ENCODE results near the gene ZNF92. TPM values are rescaled to one million over a fixed set of nuclear protein-coding genes. Genes with fewer than 3 reads are reported as not detected.
"Not testable (repeated sequence)": the region's sequence is repeated elsewhere in the genome, so short reads cannot be mapped to it uniquely, and the experiment has no call there.

Gene ZNF92
- polyA plus RNA-seq, 1 of the 3 experiments (the other 2 are of a cell fraction), result 1.6 TPM

DNA sequence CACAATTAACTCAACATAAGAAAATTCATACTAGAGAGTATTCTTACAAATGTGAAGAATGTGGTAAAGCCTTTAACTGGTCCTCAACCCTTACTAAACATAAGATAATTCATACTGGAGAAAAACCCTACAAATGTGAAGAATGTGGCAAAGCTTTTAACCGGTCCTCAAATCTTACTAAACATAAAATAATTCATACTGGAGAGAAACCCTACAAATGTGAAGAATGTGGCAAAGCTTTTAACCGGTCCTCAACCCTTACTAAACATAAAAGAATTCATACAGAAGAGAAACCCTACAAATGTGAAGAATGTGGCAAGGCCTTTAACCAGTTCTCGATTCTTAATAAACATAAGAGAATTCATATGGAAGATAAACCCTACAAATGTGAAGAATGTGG is 25.0 kb downstream of the ZNF92 start:
- H3K4me3 ChIP-seq (ENCODE audit: low read depth in 2 of 2, low read length in 1 of 2); H3K4me2 ChIP-seq; H3F3A ChIP-seq (replicated peaks; ENCODE audit: insufficient read depth); H3K4me1 ChIP-seq (ENCODE audit: control insufficient read depth in 1 of 2, insufficient read depth in 2 of 2, low read depth in 1 of 2, low read length in 1 of 2); H4K20me1 ChIP-seq (ENCODE audit: insufficient read depth); H3K27me3 ChIP-seq (ENCODE audit: insufficient read depth); DNase-seq; CTCF ChIA-PET; H3K9me2 ChIP-seq; H3K9ac ChIP-seq; POLR2A ChIA-PET; H2AFZ ChIP-seq (ENCODE audit: low read depth); H3K27ac ChIP-seq (ENCODE audit: low read depth in 2 of 2, low read length in 1 of 2): not testable (repeated sequence)
- 89% methylated on average over 3 of the region's 3 CpGs for WGBS (ENCODE audit: low lambda C conversion rate)
- peaks cover 11% of the 10 kb centered on the region for H3K9me3 ChIP-seq
- peaks cover 36 to 77% of the 10 kb centered on the region in 2 experiments for H3K36me3 ChIP-seq (replicated peaks in 1 of 2; ENCODE audit: control insufficient read depth in 1 of 2, insufficient read depth in 2 of 2, low read length in 1 of 2)
- H3K79me2 ChIP-seq (ENCODE audit: insufficient read depth), result peaks cover 45% of the 10 kb centered on the region

- H2AFZ ChIP-seq (ENCODE audit: low read depth); H4K20me1 ChIP-seq (ENCODE audit: insufficient read depth); H3K4me3 ChIP-seq (ENCODE audit: low read depth in 2 of 2, low read length in 1 of 2); CTCF ChIA-PET; H3K27me3 ChIP-seq (ENCODE audit: insufficient read depth); H3K27ac ChIP-seq (ENCODE audit: low read depth in 2 of 2, low read length in 1 of 2); H3K4me2 ChIP-seq; H3K4me1 ChIP-seq (ENCODE audit: control insufficient read depth in 1 of 2, insufficient read depth in 2 of 2, low read depth in 1 of 2, low read length in 1 of 2); POLR2A ChIA-PET; DNase-seq; H3K9ac ChIP-seq; H3K9me2 ChIP-seq; H3F3A ChIP-seq (replicated peaks; ENCODE audit: insufficient read depth): not testable (repeated sequence)
- WGBS (ENCODE audit: low lambda C conversion rate), result 98% methylated on average over 1 of the region's 1 CpG
- Histone ChIP-seq H3K36me3 (replicated peaks in 1 of 2; ENCODE audit: control insufficient read depth in 1 of 2, insufficient read depth in 2 of 2, low read length in 1 of 2) (peaks cover 35 to 73% of the 10 kb centered on the region in 2 experiments), H3K79me2 (ENCODE audit: insufficient read depth) (peaks cover 41% of the 10 kb centered on the region), H3K9me3 (peaks cover 12% of the 10 kb centered on the region)
Measured at GRCh38 chr7:65399101-65399500, 25.4 kb downstream of the ZNF92 start.

- Histone ChIP-seq H3K9me3 (peaks cover 15% of the 10 kb centered on the region), H2AFZ (ENCODE audit: low read depth) (no peak overlapping the region), H3K9me2 (no peaks in the 10 kb centered on the region), H3K79me2 (ENCODE audit: insufficient read depth) (no peaks in the 10 kb centered on the region), H3K4me2 (no peak overlapping the region), H3K9ac (no peak overlapping the region), H3F3A (replicated peaks; ENCODE audit: insufficient read depth) (no peaks in the 10 kb centered on the region), H3K36me3 (replicated peaks in 1 of 2; ENCODE audit: control insufficient read depth in 1 of 2, insufficient read depth in 2 of 2, low read length in 1 of 2) (peaks cover 19 to 35% of the 10 kb centered on the region in 2 experiments), H4K20me1 (ENCODE audit: insufficient read depth) (no peaks in the 10 kb centered on the region), H3K4me3 (ENCODE audit: low read depth in 2 of 2, low read length in 1 of 2) (no peak overlapping the region), H3K27ac (ENCODE audit: low read depth in 2 of 2, low read length in 1 of 2) (no peak overlapping the region), H3K4me1 (ENCODE audit: control insufficient read depth in 1 of 2, insufficient read depth in 2 of 2, low read depth in 1 of 2, low read length in 1 of 2) (no peaks in the 10 kb centered on the region), H3K27me3 (ENCODE audit: insufficient read depth) (no peaks in the 10 kb centered on the region)
- DNase-seq, result no peak
- TF ChIP-seq EP300 (IDR thresholded peaks at IDR 0.05; ENCODE audit: borderline replicate concordance in 1 of 2, low read depth in 1 of 2, low read length in 1 of 2) (no peak), MEF2A (IDR thresholded peaks at IDR 0.05; ENCODE audit: borderline replicate concordance, low read depth) (no peak), FOSL2 (IDR thresholded peaks at IDR 0.05; ENCODE audit: borderline replicate concordance, low read depth) (no peak), TCF12 (IDR thresholded peaks at IDR 0.05) (no peak), MXI1 (IDR thresholded peaks at IDR 0.05; ENCODE audit: low read depth, low read length) (no peak), TAF1 (IDR thresholded peaks at IDR 0.05; ENCODE audit: borderline replicate concordance, low read depth, low read length) (no peak)
- CTCF ChIA-PET, result no interaction called here
- WGBS (ENCODE audit: low lambda C conversion rate), result 73% methylated on average over 1 of the region's 1 CpG
- POLR2A ChIA-PET, result no interaction called here
Measured at GRCh38 chr7:65404020-65404419, 30.4 kb downstream of the ZNF92 start.

DNA sequence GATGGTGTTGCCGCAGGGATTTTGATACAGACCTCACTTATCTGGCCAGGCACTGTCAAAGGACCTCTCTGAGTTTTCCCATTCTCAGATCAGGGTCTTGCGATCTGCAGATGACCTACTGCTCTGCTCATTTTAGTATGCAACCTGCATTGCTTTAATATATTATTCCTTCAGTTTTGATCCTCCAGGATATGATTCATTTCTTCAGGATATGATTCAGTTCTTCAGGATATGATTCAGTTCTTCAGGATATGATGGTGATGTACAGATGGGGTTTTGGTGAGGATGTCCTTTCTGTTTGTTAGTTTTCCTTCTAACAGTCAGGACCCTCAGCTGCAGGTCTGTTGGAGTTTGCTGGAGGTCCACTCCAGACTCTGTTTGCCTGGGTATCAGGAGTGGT is 33.1 kb downstream of the ZNF92 start:
- H3K4me1 ChIP-seq (ENCODE audit: control insufficient read depth in 1 of 2, insufficient read depth in 2 of 2, low read depth in 1 of 2, low read length in 1 of 2); H3K27me3 ChIP-seq (ENCODE audit: insufficient read depth); CTCF ChIA-PET; H3K27ac ChIP-seq (ENCODE audit: low read depth in 2 of 2, low read length in 1 of 2); H2AFZ ChIP-seq (ENCODE audit: low read depth); H3K4me2 ChIP-seq; H3K9ac ChIP-seq; H3K79me2 ChIP-seq (ENCODE audit: insufficient read depth); H3K9me2 ChIP-seq; H3F3A ChIP-seq (replicated peaks; ENCODE audit: insufficient read depth); H4K20me1 ChIP-seq (ENCODE audit: insufficient read depth); POLR2A ChIA-PET; H3K36me3 ChIP-seq (replicated peaks in 1 of 2; ENCODE audit: control insufficient read depth in 1 of 2, insufficient read depth in 2 of 2, low read length in 1 of 2); DNase-seq; H3K4me3 ChIP-seq (ENCODE audit: low read depth in 2 of 2, low read length in 1 of 2): not testable (repeated sequence)
- H3K9me3 ChIP-seq, result peaks cover 15% of the 10 kb centered on the region
- 65% methylated on average over 2 of the region's 2 CpGs for WGBS (ENCODE audit: low lambda C conversion rate)
